Activated CD4-positive, CD25-positive, alpha-beta regulatory T cell treated with anti-CD3 and anti-CD28 coated beads, Interleukin-2, amount 50 U/mL, for 16 hours (primary cell): ENCODE data around the gene NDE1.
A peak's percentile ranks its signal among the peaks of the same experiment; 100 is the strongest.
"Not testable (repeated sequence)": the region's sequence is repeated elsewhere in the genome, so short reads cannot be mapped to it uniquely, and the experiment has no call there.

Experiments
- DNase-seq: peaks from one replicate; pipeline ENCODE4 v3.0.0-alpha.2; 2020; ENCODE audit warnings: low read depth, low spot score

The NDE1 gene

DNA sequence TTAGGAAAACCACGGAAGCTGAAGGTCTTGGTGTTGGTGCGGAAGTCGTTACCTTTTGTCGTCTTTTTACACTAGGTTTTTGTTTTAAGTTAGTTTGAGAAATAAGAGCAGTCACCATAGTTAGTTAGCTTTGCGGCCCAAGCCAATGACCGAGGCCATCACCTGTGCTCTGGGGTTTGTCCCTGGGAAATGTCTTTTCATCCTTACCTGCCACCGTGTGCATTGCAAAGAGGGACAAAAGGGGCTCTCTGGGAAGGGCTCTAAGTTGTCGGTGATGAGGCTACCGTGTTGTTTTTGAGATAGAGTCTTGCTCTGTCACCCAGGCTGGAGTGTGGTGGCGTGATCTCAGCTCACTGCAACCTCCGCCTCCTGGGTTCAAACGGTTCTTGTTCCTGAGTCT lies 49.8 kb downstream of the NDE1 start:
- no peak for DNase-seq

- DNase-seq = no peak
Observed at GRCh38 chr16:15701367-15701766, 51.3 kb downstream of the NDE1 start.

DNA sequence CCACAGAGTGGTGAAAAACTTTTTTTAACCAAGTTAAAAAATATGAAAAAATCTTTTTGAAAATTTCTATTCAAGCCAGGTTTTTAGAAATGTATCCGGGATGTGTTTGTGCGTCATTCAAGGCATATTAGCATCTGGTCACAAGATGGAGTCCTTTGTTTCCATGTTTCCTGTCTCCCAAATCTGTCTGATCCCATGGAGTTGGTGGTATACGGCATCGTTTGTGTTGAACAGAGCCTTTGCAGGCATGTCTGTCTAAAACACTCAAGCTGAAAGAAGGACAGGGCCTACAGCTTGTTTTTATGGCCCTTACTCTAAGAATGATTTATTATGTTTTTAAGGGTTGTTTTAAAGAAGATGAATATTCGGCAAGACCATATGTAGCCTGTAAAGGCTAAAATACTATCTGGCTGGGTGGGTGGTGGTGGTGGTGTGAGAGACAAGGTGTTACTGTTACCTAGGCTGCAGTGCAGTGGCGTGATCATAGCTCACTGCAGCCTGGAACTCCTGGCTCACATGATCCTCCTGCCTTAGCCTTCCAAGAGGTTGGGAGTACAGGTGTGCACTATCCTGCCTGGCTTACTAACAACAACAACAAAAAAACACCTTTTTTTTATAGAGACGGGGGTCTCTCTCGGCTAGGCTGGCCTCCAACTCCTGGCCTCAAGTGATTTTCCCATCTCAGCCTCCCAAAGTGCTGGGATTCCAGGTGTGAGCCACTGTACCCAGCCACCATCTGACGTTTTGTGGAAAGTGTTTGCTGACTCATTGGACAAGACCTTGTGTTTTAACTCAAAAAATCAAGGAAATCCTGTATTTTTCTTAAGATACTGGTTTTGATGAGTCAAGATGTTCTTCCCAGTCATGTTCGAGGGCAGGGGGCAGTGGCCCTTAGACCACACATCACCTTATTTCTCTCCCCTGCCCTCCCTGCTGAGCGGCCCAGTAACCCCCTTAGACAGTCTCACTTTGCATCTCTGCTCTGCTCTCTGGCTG lies 52.2 kb downstream of the NDE1 start:
- DNase-seq = no peak

DNA sequence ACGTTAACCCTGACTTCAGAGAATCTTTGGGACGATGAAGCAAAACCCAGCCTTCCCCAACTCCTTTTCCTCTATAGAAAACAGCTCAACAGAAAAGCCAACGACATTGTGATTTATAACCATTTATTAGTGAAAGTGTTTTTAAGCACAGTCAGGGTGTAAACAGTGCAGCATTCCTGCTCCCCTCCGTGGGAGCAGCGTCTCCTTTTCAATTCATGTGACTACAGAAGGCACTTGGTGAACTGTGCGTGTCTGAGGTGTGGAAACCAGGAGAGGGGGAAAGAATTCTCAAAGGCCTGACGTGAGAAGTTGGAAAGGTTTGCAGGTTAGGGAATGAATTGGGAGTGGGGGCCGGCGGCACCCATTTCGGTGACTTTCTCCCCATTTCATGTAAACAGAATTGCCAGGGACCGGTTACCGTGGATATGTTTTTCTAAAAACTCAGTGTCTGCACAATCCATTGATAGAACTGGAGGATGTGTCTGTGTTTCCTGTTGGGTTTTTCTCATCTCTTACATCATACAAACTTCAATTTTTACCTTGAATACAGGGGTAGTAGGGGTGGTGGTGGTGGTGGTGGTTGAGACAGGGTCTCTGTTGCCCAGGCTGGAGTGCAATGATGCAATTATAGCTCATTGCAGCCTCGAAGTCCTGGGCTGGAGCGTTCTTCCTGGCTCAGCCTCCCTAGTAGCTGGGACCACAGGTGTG lies 53.1 kb downstream of the NDE1 start:
- DNase-seq = no peak

DNA sequence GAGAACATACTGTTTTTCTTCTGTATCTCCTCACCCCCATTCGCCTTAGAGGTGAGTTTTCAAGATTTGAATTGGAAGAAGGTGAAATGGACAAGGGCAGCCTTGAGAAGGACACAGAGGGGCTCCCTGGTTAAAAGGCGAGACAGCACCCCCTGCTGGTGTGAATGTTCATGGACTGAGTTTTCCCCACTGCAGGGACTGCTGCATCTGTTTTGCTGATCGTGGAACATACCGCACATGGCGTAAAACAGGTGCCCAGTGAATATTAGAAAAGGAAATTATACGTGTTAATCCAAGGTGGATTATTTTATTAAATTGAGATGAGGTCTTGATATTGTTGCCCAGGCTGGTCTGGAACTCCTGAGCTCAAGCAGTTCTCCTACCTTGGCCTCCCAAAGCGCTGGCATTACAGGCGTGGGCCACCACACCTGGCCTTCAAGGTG lies 54.5 kb downstream of the NDE1 start:
- peak; percentile 51 for DNase-seq

GRCh38 chr16:15705064-15705565 lies 55.1 kb downstream of the NDE1 start:
- no peak for DNase-seq

GRCh38 chr16:15707332-15707731 lies 57.3 kb downstream of the NDE1 start:
- DNase-seq = no peak

- DNase-seq = no peak
Observed at GRCh38 chr16:15708096-15708495, 58.1 kb downstream of the NDE1 start.

GRCh38 chr16:15708997-15709396 lies 59.0 kb downstream of the NDE1 start:
- DNase-seq = no peak

DNA sequence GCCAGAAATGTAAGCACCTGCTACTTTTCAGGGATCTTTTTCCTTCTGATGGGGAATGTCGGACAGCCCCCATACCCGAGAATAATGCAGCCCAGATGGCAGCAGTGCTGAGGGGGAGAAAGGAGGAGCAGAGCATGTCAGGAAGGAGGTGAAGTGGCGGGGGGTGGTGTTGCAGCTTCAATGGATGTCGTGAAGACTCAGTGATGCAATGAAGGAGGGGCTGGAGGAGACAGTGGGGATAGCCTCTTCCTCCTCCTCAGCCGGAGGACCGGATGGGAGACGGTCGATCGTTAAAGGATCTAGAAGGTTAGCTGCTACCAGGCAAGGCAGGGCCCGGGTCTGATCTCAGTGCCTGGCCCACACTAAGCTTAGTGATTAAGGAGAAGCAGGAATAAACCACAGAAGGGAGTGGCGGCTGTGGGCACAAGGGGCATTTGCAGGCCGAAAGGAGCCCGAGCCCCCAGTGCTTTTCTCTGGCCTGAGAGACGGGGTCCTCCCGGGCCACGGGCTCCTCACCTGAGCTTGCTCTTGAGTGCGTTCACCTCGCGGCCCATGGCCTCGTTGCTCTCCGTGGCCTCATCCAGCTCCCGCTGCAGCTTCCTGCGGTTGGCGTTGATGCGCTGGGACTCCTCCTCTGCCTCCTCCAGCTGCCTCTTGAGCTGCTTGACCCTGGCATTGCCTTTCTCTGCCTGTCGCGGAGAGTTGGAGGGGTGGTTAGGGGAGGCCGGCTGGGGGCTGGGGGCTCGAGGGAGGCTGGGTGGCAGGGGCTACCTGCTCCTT lies 64.5 kb downstream of the NDE1 start:
- DNase-seq = no peak

DNA sequence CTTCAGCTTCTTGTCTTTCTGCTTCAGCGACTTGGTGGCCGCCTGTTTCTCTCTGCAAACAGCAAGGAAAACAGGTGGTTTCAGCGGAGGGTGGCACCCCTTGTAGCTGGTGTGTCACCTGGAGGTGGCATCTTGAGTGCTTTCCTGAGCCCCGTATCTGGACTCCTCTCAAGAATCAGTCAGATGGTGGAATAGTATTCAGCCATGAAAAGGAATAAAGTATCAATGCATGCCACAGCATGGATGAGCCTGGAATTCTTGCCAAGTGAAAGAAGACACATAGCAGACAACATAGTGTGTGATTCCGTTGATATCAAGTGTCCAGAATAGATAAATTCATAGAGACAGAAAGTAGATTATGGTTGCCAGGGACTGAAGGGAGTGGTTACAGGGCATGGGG lies 65.2 kb downstream of the NDE1 start:
- DNase-seq = no peak

DNA sequence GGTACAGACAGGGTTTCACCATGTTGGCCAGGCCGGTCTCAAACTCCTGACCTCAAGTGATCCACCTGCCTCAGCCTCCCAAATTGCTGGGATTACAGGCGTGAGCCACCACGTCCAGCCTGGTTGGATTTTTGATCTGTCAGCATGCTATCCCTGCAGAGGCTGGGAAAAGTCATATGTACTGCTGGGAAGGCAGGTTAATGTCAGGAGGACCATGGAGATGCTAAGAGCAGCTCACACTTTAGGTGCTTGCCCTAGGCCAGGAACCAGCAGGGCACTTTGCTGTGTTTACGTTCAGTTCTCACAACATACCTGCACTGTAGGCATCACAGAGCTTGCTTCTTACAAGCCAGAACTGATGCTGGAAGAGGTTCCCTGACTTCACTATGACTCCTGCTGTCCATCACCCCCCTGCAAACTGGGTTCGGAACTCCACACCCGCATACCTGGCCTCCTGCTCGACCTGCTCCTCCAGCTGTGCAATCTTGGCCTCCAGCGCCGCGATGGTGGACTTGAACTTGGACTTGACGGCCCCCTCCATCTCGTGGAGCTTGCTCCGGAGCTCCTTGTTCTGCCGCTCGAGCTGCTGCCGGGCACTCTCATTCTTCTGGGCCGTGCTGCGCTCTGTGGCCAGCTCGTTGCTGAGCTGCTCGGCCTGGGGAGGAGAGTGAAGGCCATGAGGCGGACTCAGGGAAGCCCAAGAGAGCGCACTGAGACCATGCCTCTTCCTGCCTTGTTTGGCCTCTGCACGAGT lies 66.8 kb downstream of the NDE1 start:
- DNase-seq = no peak

GRCh38 chr16:15721018-15721417 lies 71.0 kb downstream of the NDE1 start:
- no peak for DNase-seq

- no peak for DNase-seq
Observed at GRCh38 chr16:15723808-15724207, 73.8 kb downstream of the NDE1 start.

DNA sequence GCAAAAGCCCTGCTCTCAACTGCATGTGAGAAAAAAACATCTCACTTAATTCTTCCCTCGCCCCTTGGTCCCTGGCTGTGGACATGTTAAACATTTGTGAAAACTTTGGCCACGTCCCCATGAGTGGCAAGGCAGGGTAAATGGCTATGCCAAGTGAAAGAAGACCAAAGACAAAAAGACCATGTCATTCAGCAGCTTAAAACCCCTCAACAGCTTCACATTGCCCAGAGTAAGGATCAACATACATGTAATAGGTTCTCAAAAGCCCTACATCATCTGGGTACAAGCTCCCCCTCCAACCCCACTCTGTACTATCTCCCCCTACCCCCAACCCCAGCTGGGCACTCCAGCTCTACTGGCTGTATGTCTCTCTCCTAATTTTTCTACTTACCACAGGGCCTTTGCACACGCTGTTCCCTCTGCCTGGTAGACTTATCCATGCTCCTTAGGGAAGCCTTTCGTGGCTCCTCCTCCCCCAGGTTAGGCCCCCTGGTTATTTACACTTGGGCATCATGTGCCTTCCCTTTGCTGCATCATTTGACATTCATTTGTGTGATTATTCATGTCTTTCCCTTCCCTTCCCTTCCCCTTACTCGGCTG lies 75.7 kb downstream of the NDE1 start:
- DNase-seq = no peak

- no peak for DNase-seq
Observed at GRCh38 chr16:15726715-15727114, 76.7 kb downstream of the NDE1 start.

- DNase-seq = not testable (repeated sequence)
Observed at GRCh38 chr16:15727697-15728096, 77.7 kb downstream of the NDE1 start.

DNA sequence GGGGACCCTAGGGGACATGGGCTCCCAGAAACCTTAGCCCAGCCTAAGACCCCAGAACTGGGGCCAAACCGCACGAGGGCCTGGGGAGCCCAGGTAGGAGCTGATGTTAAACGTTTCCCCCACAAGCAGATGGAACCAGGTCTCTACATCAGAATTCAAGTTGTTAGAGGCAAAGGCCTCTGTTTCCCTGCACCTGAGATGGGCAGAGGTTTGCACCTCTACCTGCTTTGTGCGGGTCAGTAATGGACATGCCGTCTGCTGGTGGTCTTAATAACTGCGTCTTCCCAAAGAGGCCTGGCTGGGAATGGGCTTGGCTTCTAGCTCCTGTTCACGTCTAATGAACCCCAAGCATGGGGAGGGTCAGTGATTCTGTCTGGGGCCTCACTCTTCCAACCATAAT lies 79.1 kb downstream of the NDE1 start:
- DNase-seq = no peak

DNA sequence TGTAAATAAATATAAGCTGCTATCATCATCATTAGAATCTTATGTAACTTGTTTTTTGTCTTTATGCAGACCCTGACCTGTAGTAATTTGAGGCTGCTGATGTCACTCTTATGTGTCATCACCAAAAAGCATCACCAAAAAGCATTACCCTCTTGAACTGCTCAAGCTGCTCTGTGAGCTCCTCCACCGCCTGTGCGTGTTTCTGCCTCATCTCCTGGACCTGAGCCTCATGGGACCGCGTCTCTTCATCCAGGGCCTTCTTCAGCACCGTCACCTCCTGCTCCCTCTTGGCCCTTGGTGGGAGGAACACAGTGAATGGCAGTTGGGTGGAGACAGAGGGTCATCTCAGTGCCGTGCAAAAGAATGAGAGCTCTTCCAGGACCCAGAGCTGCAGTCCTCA lies 82.4 kb downstream of the NDE1 start:
- no peak for DNase-seq

GRCh38 chr16:15735610-15736009 lies 85.6 kb downstream of the NDE1 start:
- no peak for DNase-seq

- no peak for DNase-seq
Observed at GRCh38 chr16:15736529-15736928, 86.5 kb downstream of the NDE1 start.
